Thoracic aorta (tissue), 2 donors: Measurements from ENCODE around the gene C13orf46. TPM values are rescaled to one million over a fixed set of nuclear protein-coding genes. Genes with fewer than 3 reads are reported as not detected.

Source experiments
- ATAC-seq: fragments of 150-250 bp; one replicate; pipeline ENCODE4 v1.8.0; 2017; ENCODE audit warnings: low read depth; ENCODE audit not compliant: insufficient number of reproducible peaks, low FRiP score
- DNase-seq: peaks from one replicate; pipeline ENCODE4 v3.0.0-alpha.2; 2020; ENCODE audit warnings: low spot score
- H3K27ac ChIP-seq, 2 donors: fragments of 200-600 bp; sonication (generic); 1 replicate in 1 of 2; 2 replicates in 1 of 2; pipeline ENCODE4 v1.5.1; 2016; ENCODE audit warnings: mild to moderate bottlenecking in 2 of 2, moderate library complexity in 2 of 2
- H3K27me3 ChIP-seq: fragments of 200-600 bp; sonication (generic); replicated peaks from 2 replicates; pipeline ENCODE4 v1.6.0; 2016; ENCODE audit warnings: mild to moderate bottlenecking; ENCODE audit not compliant: insufficient read depth
- H3K36me3 ChIP-seq: fragments of 200-600 bp; sonication (generic); one replicate; pipeline ENCODE4 v1.5.1; 2016
- H3K4me1 ChIP-seq, 2 donors: fragments of 200-600 bp; sonication (generic); 1 replicate in 1 of 2; 2 replicates in 1 of 2; pipeline versions ENCODE4 v1.5.1 to v1.6.0; 2016; ENCODE audit warnings: low read depth in 2 of 2, mild to moderate bottlenecking in 1 of 2; ENCODE audit not compliant: control insufficient read depth in 1 of 2
- H3K4me3 ChIP-seq: fragments of 200-600 bp; sonication (generic); 2 replicates; pipeline ENCODE4 v1.5.1; 2016; ENCODE audit warnings: mild to moderate bottlenecking
- H3K9me3 ChIP-seq: fragments of 200-600 bp; sonication (generic); 2 replicates; pipeline ENCODE4 v1.5.1; 2016
- CTCF ChIP-seq: fragments of 200-600 bp; sonication (generic); IDR thresholded peaks from one replicate; pipeline ENCODE4 v1.5.1; 2019; ENCODE audit warnings: antibody characterized with exemption
- total RNA-seq, 2 donors: library from RNA; depleted of rRNA; stranded (reverse); fragments of >200 nt; gene quantifications; one replicate each; pipeline versions ENCODE4 v1.1.0 to v1.2.3, GENCODE V29; 2016

Gene C13orf46
- total RNA-seq, 2 donors from 2014 or later = 1.1 TPM

GRCh38 chr13:114002771-114003321, 29.0 kb upstream of the C13orf46 start:
- Histone ChIP-seq H3K9me3 (no peaks in the 10 kb centered on the region), H3K27me3 (no peaks in the 10 kb centered on the region), H3K4me3 (no peak overlapping the region), H3K36me3 (peaks cover 20% of the 10 kb centered on the region), H3K27ac (no peak overlapping the region), H3K4me1 (peaks cover 0 to 9% of the 10 kb centered on the region in 2 donors)
- no peak for TF ChIP-seq CTCF
- ATAC-seq (no peak), DNase-seq (no peak)

- ATAC-seq = no peak
Observed at GRCh38 chr13:114002009-114002544, 28.2 kb upstream of the C13orf46 start.

GRCh38 chr13:114001331-114002008, 27.6 kb upstream of the C13orf46 start:
- Histone ChIP-seq H3K4me1 (peaks cover 0 to 15% of the 10 kb centered on the region in 2 donors), H3K27ac (no peak overlapping the region), H3K4me3 (no peak overlapping the region), H3K36me3 (peaks cover 18% of the 10 kb centered on the region), H3K9me3 (no peaks in the 10 kb centered on the region), H3K27me3 (no peaks in the 10 kb centered on the region)
- no peak for TF ChIP-seq CTCF
- DNase-seq (no peak), ATAC-seq (no peak)

More at GRCh38 chr13:114002009-114002544, 28.2 kb upstream of the C13orf46 start:
- Histone ChIP-seq H3K4me1 (peaks cover 0 to 15% of the 10 kb centered on the region in 2 donors), H3K36me3 (peaks cover 17% of the 10 kb centered on the region), H3K27ac (no peak overlapping the region), H3K9me3 (no peaks in the 10 kb centered on the region), H3K4me3 (no peak overlapping the region), H3K27me3 (no peaks in the 10 kb centered on the region)
- no peak for TF ChIP-seq CTCF
- DNase-seq = no peak

- no peak overlapping the region for H3K4me3 ChIP-seq
- H3K27me3 ChIP-seq = no peaks in the 10 kb centered on the region
- H3K27ac ChIP-seq = no peak overlapping the region
- ATAC-seq (no peak), DNase-seq (no peak)
- H3K4me1 ChIP-seq = peaks cover 0 to 15% of the 10 kb centered on the region in 2 donors
- no peak for TF ChIP-seq CTCF
- H3K36me3 ChIP-seq = peaks cover 24% of the 10 kb centered on the region
- H3K9me3 ChIP-seq = no peaks in the 10 kb centered on the region
Observed at GRCh38 chr13:114000151-114001040, 26.5 kb upstream of the C13orf46 start.

GRCh38 chr13:113999618-113999910, 25.7 kb upstream of the C13orf46 start:
- TF ChIP-seq CTCF = no peak
- Histone ChIP-seq H3K4me1 (peaks cover 0 to 15% of the 10 kb centered on the region in 2 donors), H3K4me3 (no peak overlapping the region), H3K36me3 (peaks cover 33% of the 10 kb centered on the region), H3K27me3 (no peaks in the 10 kb centered on the region), H3K9me3 (no peaks in the 10 kb centered on the region), H3K27ac (no peak overlapping the region)
- DNase-seq (no peak), ATAC-seq (no peak)
